HG03060 (cell line): ENCODE measurements around the gene MAGED4B.
"Not testable (repeated sequence)": the region's sequence is repeated elsewhere in the genome, so short reads cannot be mapped to it uniquely, and the experiment has no call there.

Experiments
- ATAC-seq: cut with Tn5 transposase; IDR thresholded peaks from one replicate; pipeline ENCODE4 v1.9.1; 2021; ENCODE audit warnings: low read depth, moderate number of reproducible peaks; ENCODE audit not compliant: unreplicated experiment

Gene MAGED4B, protein sequence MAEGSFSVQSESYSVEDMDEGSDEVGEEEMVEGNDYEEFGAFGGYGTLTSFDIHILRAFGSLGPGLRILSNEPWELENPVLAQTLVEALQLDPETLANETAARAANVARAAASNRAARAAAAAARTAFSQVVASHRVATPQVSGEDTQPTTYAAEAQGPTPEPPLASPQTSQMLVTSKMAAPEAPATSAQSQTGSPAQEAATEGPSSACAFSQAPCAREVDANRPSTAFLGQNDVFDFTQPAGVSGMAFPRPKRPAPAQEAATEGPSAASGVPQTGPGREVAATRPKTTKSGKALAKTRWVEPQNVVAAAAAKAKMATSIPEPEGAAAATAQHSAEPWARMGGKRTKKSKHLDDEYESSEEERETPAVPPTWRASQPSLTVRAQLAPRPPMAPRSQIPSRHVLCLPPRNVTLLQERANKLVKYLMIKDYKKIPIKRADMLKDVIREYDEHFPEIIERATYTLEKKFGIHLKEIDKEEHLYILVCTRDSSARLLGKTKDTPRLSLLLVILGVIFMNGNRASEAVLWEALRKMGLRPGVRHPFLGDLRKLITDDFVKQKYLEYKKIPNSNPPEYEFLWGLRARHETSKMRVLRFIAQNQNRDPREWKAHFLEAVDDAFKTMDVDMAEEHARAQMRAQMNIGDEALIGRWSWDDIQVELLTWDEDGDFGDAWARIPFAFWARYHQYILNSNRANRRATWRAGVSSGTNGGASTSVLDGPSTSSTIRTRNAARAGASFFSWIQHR

DNA sequence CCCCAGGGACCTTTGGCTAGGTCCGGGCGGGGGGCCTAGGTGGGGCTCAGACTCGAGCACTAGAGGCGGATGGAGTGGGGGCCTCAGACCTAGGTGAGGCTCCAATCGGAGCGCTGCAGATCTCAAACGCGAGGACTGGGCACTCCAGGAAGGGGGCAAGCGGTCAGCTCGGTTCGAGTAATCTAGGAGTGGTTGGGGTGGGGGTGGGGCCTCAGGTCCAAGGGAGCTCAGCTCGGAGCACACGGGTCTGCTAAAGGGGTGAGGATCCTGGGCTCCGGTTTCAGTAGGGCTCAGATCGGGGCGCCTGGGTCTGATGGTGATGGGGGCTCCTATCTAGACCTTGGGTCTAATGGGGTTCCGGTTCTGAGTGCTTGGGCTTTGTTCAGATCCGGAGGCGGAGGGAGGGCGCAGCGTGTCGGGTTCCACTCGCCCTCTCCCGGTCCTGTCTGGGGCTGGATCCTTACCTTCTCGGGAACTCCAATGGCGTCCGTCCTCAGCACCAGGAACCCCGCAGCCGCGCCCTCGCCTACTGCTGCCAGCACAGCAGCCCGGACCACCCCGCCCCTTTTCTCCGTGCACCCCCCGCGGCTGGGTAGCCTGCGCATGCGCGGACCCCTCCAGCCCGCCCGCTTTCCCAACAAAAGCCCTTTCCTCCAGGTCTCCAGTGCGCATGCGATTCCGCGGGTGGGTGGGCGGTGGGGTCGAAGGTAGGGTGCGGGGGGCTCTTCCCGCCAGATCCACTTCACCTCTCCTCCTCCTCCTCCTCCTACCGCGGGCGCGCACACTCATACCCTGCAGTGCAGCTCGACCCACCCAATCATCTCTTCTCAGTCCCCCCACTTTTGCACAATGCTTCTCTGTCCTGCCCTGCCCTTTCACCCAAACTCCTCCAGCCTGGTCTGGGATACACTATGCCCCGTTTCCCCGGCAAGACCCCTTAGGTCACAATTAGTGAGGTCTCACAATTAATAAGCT is at the start of gene MAGED4B:
Gene MAGED4B (minus strand): TSS at position 518 of the 975 bp plus-strand sequence. CDS start 1,011 bp downstream, outside the sequence.
- ATAC-seq, result not testable (repeated sequence)

DNA sequence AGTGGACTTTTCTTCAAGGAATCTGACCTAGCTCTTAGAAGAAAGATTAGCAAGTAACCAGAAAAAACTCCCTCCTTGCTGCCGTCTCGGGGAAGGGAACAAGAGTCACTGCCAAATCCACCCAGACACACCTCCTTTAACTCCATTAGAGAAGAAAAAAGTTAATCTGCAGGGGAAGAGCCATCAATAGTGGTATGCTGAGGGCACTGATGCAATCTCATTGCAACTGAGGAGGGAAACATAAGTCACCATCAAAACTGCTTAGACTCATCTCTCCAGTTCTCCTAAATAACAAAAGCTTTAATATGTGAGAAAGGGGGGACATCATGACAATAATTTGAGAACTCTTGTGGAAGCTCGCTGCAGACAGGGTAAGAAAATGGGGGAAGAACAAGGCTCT is 49.3 kb upstream of the MAGED4B start:
- no peak for ATAC-seq

DNA sequence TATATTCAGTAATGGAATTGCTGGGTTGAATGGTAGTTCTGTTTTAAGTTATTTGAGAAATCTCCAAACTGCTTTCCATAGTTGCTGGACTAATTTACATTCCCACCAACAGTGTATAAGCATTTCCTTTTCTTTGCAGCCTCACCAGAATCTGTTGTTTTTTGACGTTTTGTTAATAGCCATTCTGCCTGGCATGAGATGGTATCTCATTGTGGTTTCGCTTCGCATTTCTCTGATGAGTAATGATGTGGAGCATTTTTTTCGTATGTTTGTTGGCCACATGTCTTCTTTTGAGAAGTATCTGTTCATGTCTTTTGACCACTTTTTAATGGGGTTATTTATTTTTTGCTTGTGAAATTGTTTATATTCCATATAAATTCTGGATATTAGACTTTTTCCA is 13.6 kb upstream of the MAGED4B start:
- no peak for ATAC-seq

DNA sequence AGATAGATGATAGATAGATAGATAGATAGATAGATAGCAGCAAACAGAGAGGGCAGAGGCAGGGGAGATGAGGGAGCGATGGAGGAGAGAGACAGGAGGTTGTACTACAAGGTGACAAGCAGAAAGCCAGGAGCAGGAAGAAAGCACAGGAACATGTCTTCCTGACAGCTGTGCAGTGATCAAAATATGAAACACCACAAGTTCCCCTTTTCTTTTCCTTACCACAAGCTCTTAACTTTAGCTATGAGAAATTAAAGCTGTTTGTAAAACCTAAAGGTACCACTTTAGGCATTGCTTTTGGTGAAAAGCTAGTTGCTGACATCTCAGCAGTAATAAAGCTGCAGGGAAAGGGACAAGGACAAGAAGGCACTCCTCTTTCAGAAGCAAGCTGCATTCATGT is 9.1 kb upstream of the MAGED4B start:
- no peak for ATAC-seq

DNA sequence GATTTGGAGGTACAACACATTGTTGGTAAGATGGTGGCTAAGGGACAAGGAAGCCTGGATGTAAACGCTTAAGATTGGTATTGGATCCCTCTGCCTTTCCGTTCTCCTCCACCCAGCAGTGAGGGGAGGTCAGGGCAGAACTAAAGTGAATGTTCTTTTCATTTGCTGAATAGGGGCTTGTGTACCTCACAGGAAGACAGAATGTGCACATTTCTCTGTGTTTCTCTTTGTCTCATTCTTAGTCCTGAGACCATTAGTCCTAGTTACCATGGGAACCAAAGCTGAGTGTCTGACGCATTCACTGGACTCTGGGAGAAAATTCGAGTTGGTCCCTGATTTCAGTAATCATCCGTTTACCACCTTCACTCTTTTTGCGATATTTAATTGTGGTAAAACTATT is 26.7 kb downstream of the MAGED4B start:
- not testable (repeated sequence) for ATAC-seq

DNA sequence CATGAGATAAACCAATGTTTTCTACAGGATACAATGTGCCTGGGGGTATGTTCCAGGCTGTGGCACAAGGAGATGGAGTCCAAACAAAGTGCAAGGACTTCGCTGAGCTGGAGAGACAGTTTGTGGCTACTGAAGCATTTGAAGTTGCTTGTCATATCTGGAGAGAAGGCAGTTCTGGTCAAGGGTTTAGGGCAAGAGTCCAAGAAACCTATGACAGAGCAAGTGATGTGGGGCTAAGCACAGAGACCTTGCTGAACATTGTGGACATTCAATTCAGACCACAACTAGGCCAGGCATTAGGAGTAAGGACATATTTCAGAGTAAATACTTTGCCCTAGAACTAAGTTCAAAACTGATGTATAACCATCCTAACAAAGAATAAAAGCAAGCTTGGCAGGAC is 34.8 kb downstream of the MAGED4B start:
- no peak for ATAC-seq

DNA sequence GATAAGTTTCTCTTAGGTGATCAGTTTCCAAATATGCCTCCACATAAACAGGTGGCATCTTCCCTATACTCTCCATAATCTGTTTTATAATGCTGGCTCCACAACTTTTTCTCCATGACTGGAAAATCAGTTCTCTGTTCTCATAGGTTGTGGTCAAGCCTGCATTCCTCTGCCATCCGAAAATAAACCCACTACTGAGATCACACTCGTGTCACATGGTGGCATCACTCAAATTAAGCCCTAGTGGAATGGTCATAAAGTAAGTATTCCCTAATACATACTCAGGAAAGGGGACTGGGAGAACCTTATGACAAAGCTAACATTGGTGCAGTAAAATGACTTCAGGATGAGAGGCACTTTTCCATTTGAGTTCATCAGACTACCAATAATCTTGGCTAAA is 37.6 kb downstream of the MAGED4B start:
- no peak for ATAC-seq

DNA sequence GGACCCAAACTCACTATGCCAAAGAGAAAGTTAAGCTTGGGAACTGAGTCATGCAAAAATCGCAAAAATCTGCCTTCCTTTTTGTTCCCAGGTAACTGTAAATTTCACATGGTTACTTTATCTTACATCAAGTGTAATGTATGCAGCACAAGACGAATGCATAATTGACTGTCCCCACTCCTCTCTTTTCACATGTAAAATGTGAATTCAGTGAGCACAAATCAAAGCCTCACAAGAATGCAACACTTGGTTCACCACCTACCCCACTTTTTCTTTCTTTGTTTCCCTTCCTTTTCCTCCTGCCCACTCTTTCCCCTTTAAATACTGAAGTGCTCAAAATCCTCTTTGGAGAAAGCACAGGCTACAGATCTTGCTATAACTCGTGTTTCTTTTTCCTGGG is 53.2 kb downstream of the MAGED4B start:
- no peak for ATAC-seq
